Ovary (tissue), 9 donors: ENCODE measurements around the gene ZNG1A. TPM values are rescaled to one million over a fixed set of nuclear protein-coding genes. Genes with fewer than 3 reads are reported as not detected.
"Not testable (repeated sequence)": the region's sequence is repeated elsewhere in the genome, so short reads cannot be mapped to it uniquely, and the experiment has no call there.

Experiments
- DNase-seq, 5 donors: peaks; one replicate each; pipeline ENCODE4 v3.0.0-alpha.2; 2019 to 2020
- H3K27ac ChIP-seq, 2 donors: fragments of 200-600 bp; one replicate each; pipeline versions ENCODE4 v1.5.1 to v1.8.0; 2019 to 2022
- H3K27me3 ChIP-seq: fragments of 200-600 bp; one replicate; pipeline ENCODE4 v1.8.0; 2022
- H3K36me3 ChIP-seq: fragments of 200-600 bp; sonication (generic); one replicate; pipeline ENCODE4 v1.5.1; 2019
- H3K4me1 ChIP-seq: one replicate; pipeline ENCODE4 v1.8.1; 2013; ENCODE audit warnings: mild to moderate bottlenecking, moderate library complexity; ENCODE audit not compliant: insufficient read depth
- H3K4me3 ChIP-seq: fragments of 200-600 bp; sonication (generic); one replicate; pipeline ENCODE4 v1.5.1; 2017
- H3K9me3 ChIP-seq, 2 donors: fragments of 200-600 bp in 1 of 2; sonication (generic) in 1 of 2; one replicate each; pipeline versions ENCODE4 v1.5.1 to v1.8.1; 2013 to 2019; ENCODE audit warnings: mild to moderate bottlenecking in 1 of 2, moderate library complexity in 1 of 2
- CTCF ChIP-seq, 3 donors: fragments of 450-650 bp in 2 of 3; fragments of 200-600 bp in 1 of 3; IDR thresholded peaks; one replicate each; pipeline versions ENCODE4 v1.5.1 to v1.8.0; 2016 to 2022; ENCODE audit warnings: antibody characterized with exemption in 3 of 3, mild to moderate bottlenecking in 1 of 3
- EP300 ChIP-seq: sonication (generic); formaldehyde crosslinking; IDR thresholded peaks from one replicate; pipeline ENCODE4 v1.6.1; 2017; ENCODE audit warnings: antibody characterized with exemption
- POLR2A ChIP-seq: fragments of 450-650 bp; IDR thresholded peaks from one replicate; pipeline ENCODE4 v1.6.1; 2017; ENCODE audit warnings: antibody characterized with exemption, mild to moderate bottlenecking, moderate library complexity
- WGBS, 3 donors: extraction: QIAGEN DNeasy Blood & Tissue Kit in 1 of 3; methylation state at CpG; one replicate each; pipeline versions ENCODE4 v1.1.5 to v1.1.7; 2013 to 2017; 5-methylcytosine and 5-hydroxymethylcytosine counted together
- intact Hi-C, 4 donors: fragments of 100-400 bp; cut with DNase I; formaldehyde crosslinking; loops; one replicate each; pipeline versions ENCODE4 v1.11.0 to v1.15.1; 2022 to 2023
- polyA plus RNA-seq, 2 donors: library from polyadenylated mRNA; stranded (reverse); fragments of 200-250 nt in 1 of 2; fragments of 350-450 nt in 1 of 2; fragmentation: Illumina TruSeq in 1 of 2; extraction: RNeasy Lipid Tissue Mini Kit (QIAGEN cat#74804) in 1 of 2; gene quantifications; one replicate each; pipeline ENCODE4 v1.2.3, GENCODE V29; 2013 to 2014
- total RNA-seq, 7 donors: library from RNA; depleted of rRNA in 2 of 7; stranded (reverse); fragments of >200 nt in 2 of 7; fragmentation: NEBNext Ultra II Directional in 3 of 7; extraction: Animal tissue kit (Norgen Biotek cat#: 25700) in 3 of 7; gene quantifications; one replicate each; pipeline versions ENCODE4 v1.1.0 to v1.2.4, GENCODE V29; 2016 to 2023
- donor health status: DM: no; HTN: no; CAD: no; lungs with moderate emphysema.
- donor health status: DM: no; HTN: no; CAD: no.
- donor health status: Bipolar disorder and iron deficiency.
- donor health status: DM: yes; HTN: yes; CAD: no.
- donor health status: DM: no; HTN: no; CAD: no.
- donor health status: DM: yes; HTN: yes; CAD: no.

The ZNG1A gene
- total and polyA plus RNA-seq, 9 donors, result 19.6 to 37.1 (median 29.0) TPM

- DNase-seq, result no peak
- no peaks in the 10 kb centered on the region for H3K9me3 ChIP-seq
- 80 to 88% (median 80%) methylated on average over 3 of the region's 3 CpGs for WGBS, 3 donors
- H3K4me1 ChIP-seq, result no peaks in the 10 kb centered on the region
- H3K36me3 ChIP-seq, result no peaks in the 10 kb centered on the region
- intact Hi-C loops, result no loop called here
- TF ChIP-seq POLR2A, result no peak
- TF ChIP-seq EP300, result no peak
- peak overlapping the region in 1 of 2 donors; percentile 50 for H3K27ac ChIP-seq
- H3K4me3 ChIP-seq, result no peak overlapping the region
- H3K27me3 ChIP-seq, result no peaks in the 10 kb centered on the region
Observed at GRCh38 chr9:212297-212696, 33.4 kb upstream of the ZNG1A start.

DNA sequence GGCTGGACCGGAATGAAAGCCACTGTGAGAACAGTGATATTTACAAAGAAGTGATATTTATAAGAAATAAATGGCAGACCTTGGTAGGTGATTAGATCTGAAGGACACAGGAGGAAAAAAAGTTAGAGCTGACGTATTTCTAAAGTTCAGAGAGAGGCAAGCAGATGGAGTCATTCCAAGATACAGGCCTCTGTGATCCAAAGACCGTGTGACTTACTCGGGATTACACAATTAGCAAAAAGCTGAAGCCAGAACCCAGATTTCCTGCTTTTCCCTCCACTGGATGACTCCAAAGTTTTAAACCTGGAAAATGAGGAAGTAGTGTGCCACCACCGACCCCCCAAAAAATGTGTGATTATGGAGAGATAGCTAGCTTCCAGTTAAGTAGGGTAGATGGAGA, 32.7 kb upstream of the ZNG1A start:
- DNase-seq, result peak in 1 of 5 donors; percentile 58
- TF ChIP-seq POLR2A (no peak), EP300 (no peak)
- Histone ChIP-seq H3K4me3 (no peak overlapping the region), H3K27me3 (no peaks in the 10 kb centered on the region), H3K36me3 (no peaks in the 10 kb centered on the region), H3K27ac (peak overlapping the region in 1 of 2 donors; percentile 50), H3K4me1 (no peaks in the 10 kb centered on the region), H3K9me3 (no peaks in the 10 kb centered on the region)
- intact Hi-C loops, result no loop called here
- WGBS, 3 donors, result 23 to 36% (median 27%) methylated on average over 5 of the region's 5 CpGs

GRCh38 chr9:211036-211435, 32.2 kb upstream of the ZNG1A start:
- Histone ChIP-seq H3K9me3 (no peaks in the 10 kb centered on the region), H3K27me3 (no peaks in the 10 kb centered on the region), H3K4me3 (no peak overlapping the region), H3K4me1 (no peaks in the 10 kb centered on the region), H3K36me3 (no peaks in the 10 kb centered on the region), H3K27ac (peak overlapping the region in 1 of 2 donors; percentile 36)
- no peak for TF ChIP-seq EP300
- no peak for TF ChIP-seq CTCF (IDR thresholded peaks at IDR 0.05)
- no peak for TF ChIP-seq POLR2A
- 76 to 89% (median 87%) methylated on average over 7 of the region's 7 CpGs for WGBS, 3 donors
- intact Hi-C loops, result no loop called here
- no peak for DNase-seq

DNA sequence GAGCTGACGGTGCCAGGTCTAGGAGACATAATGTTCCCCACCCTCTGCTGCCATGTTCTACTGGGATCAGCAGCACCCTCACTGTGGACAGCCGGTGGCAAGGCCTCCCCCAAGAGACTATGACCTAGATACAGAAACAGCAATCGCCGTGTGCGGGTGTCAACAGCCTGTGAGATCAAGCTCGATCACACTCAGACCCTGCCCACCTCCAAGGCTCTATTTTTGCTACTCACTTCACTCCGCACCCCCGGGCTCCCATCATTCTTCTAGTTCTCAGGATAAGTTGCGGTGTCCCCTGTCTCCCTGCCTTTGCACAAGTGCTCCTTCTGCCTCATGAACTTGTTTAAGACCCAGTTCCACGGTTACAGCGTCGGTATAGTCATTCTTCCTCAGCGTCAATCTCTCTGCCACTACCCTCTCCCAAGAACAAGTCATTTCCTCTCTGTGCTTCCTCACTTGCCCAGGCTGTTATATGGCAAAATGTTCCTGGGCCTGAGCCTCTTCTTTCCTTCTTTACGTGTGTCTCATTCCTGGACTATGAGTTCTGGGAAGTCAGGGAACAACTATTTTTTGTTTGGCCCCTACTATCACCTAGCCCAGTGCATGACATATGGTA, 30.4 kb upstream of the ZNG1A start:
- intact Hi-C loops, result no loop called here
- DNase-seq, result no peak
- H3K9me3 ChIP-seq, result no peaks in the 10 kb centered on the region
- H3K4me3 ChIP-seq, result no peak overlapping the region
- no peaks in the 10 kb centered on the region for H3K4me1 ChIP-seq
- TF ChIP-seq POLR2A, result no peak
- TF ChIP-seq CTCF (IDR thresholded peaks at IDR 0.05), result no peak
- no peak for TF ChIP-seq EP300
- 82 to 88% (median 85%) methylated on average over 14 of the region's 14 CpGs for WGBS, 3 donors
- no peaks in the 10 kb centered on the region for H3K36me3 ChIP-seq
- no peaks in the 10 kb centered on the region for H3K27me3 ChIP-seq
- H3K27ac ChIP-seq, result no peak overlapping the region

DNA sequence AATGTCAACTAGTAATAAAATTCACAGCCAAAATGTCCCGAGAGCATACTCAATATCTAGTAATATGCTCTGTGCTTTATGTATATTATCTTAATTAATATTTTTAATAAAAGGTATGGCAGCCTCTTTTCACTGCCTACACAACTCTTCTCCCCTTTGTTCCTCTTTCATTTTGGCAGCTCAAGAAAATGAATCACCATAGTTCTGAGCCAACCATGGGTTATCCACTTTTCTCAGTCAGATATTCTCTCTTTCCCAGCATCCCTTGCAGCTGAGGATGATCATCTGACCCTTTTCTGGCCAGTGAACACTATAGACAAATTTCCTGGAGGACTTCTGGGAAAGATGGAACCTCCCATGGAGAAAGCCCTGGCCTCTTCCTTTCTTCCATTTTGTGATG, 27.6 kb upstream of the ZNG1A start:
- Histone ChIP-seq H3K36me3 (no peaks in the 10 kb centered on the region), H3K27me3 (no peaks in the 10 kb centered on the region), H3K4me3 (no peak overlapping the region), H3K27ac (no peak overlapping the region), H3K9me3 (no peaks in the 10 kb centered on the region), H3K4me1 (no peaks in the 10 kb centered on the region)
- intact Hi-C loops, result no loop called here
- no peak for DNase-seq
- no peak for TF ChIP-seq EP300
- TF ChIP-seq POLR2A, result no peak
- TF ChIP-seq CTCF (IDR thresholded peaks at IDR 0.05), result no peak
- 33 to 44% (median 35%) methylated on average over 1 of the region's 1 CpG for WGBS, 3 donors

GRCh38 chr9:199601-200000, 20.7 kb upstream of the ZNG1A start:
- H3K27me3 ChIP-seq, H3K4me3 ChIP-seq, intact Hi-C loops, H3K9me3 ChIP-seq, DNase-seq, H3K27ac ChIP-seq, H3K36me3 ChIP-seq, H3K4me1 ChIP-seq: not testable (repeated sequence)
- WGBS, 3 donors, result 0 to 44% (median 43%) methylated on average over 1 of the region's 1 CpG

DNA sequence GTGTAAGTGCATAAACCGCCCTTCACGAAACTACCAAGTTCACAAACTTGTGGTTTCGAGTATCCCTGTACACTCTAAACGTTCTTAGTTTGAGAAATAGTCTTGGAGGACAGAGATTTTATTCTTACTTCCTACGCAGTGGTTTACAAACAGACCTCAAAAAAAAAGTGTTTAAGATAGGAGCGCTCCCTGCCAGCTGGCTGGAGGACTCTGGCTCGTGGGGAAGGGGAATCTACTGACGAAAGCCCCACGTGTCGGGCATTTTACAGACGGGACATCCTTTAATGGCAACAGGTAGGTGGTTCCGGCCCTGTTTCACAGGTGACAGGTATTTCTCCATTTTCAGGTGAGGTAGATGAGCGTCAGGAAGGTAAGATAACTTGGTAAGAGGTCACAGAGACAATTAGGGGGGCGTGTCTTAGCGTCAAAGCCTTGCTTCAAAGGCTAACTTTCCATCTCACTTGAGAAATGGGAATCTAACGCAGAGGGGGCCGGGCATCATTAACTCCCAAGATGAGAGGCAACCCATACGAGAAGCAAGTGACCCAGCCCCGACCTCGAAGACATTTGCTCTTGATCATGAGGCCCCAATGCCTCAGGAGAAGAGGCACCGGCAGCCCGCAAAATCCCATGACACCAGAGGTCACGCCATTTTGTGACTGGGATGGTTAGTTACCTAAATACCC, 573 bp downstream of the ZNG1A start:
- H3K27ac ChIP-seq, intact Hi-C loops, H3K4me3 ChIP-seq, H3K4me1 ChIP-seq, H3K9me3 ChIP-seq, H3K36me3 ChIP-seq, H3K27me3 ChIP-seq: not testable (repeated sequence)
- DNase-seq, result peak; percentile 21 to 49 (median 27)
- 0 to 6% (median 5%) methylated on average over 10 to 17 of the region's 23 CpGs for WGBS, 3 donors

- H3K36me3 ChIP-seq, intact Hi-C loops: not testable (repeated sequence)
- WGBS, 3 donors, result no CpG with 5 or more reads among the region's 3 CpGs
Observed at GRCh38 chr9:169757-170156, 9.1 kb downstream of the ZNG1A start.

More at GRCh38 chr9:169757-170156, 9.1 kb downstream of the ZNG1A start:
- not testable (repeated sequence) for DNase-seq, H3K4me1 ChIP-seq, H3K9me3 ChIP-seq, H3K4me3 ChIP-seq, H3K27me3 ChIP-seq, H3K27ac ChIP-seq
